Activated T-helper 1 cell treated with anti-CD3 and anti-CD28 coated beads, Interleukin-12 subunit alpha, Interleukin-12 subunit beta, Interleukin-2, Interleukin-4 antibody, amounts not matched to agents 30 ng/mL and 10 ng/mL and 1 ng/mL, durations not matched to agents 14 hours and 24 hours and 36 hours (primary cell): ENCODE results near the gene SRPRB. TPM values are rescaled to one million over a fixed set of nuclear protein-coding genes. Genes with fewer than 3 reads are reported as not detected.
A peak's percentile ranks its signal among the peaks of the same experiment; 100 is the strongest.

Experiments used
- DNase-seq: peaks from one replicate; pipeline ENCODE4 v3.0.0; 2021; ENCODE audit warnings: low spot score
- H3K27ac Mint-ChIP-seq: one replicate; pipeline ENCODE4 v1.8.0; 2021; ENCODE audit warnings: mild to moderate bottlenecking, mixed read lengths
- H3K27me3 Mint-ChIP-seq: one replicate; pipeline ENCODE4 v1.8.0; 2022; ENCODE audit warnings: mild to moderate bottlenecking, moderate library complexity, mixed read lengths; ENCODE audit not compliant: insufficient read depth
- H3K36me3 Mint-ChIP-seq: one replicate; pipeline ENCODE4 v1.8.0; 2021; ENCODE audit warnings: low read depth, mixed read lengths
- H3K4me1 Mint-ChIP-seq: one replicate; pipeline ENCODE4 v1.8.0; 2021; ENCODE audit warnings: low read depth, mixed read lengths
- H3K4me3 Mint-ChIP-seq: one replicate; pipeline ENCODE4 v1.8.0; 2021; ENCODE audit warnings: mild to moderate bottlenecking, moderate library complexity, mixed read lengths
- H3K9me3 Mint-ChIP-seq: one replicate; pipeline ENCODE4 v1.8.0; 2021; ENCODE audit warnings: mixed read lengths
- intact Hi-C: fragments of 100-400 bp; cut with micrococcal nuclease; formaldehyde crosslinking; loops from one replicate; pipeline ENCODE4 v1.15.1; 2024
- total RNA-seq: library from RNA; stranded (reverse); gene quantifications from 2 replicates; pipeline ENCODE4 v1.2.3, GENCODE V29; 2022

SRPRB gene, protein sequence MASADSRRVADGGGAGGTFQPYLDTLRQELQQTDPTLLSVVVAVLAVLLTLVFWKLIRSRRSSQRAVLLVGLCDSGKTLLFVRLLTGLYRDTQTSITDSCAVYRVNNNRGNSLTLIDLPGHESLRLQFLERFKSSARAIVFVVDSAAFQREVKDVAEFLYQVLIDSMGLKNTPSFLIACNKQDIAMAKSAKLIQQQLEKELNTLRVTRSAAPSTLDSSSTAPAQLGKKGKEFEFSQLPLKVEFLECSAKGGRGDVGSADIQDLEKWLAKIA
- 108 and 115 TPM in 2 replicates for total RNA-seq

DNA sequence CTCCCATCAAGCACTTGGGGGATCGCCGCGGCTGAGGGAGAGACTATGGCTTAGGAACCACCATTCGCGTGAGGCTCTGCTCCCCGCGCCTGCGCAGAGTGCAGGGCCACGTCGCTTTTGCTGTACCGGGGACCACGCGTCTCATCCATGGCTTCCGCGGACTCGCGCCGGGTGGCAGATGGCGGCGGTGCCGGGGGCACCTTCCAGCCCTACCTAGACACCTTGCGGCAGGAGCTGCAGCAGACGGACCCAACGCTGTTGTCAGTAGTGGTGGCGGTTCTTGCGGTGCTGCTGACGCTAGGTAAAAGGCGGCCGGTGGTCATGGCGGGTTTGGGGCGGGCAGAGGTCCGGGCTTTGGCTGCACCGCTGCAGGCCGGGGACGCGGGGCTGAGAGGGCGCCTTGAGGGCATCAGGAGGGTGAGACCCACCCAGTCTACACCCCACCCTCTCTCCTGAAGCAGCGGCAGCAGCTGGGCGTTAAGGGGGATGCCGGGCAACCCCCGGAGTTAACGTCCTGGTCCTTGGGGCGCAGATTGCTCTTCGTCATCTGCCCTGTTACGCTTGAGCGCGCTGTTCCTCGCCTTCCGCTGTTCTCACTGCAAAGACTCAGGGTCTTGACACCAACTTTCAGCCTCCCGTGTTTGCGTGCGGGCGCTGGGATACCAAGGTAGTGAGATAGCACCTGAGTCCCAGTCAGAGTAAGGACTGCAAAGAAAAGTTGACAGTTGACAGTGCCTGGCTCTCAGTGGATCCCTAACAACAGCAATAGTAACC, at the start of gene SRPRB:
Gene SRPRB, plus strand, starts transcription at position 114 of the 774 bp plus-strand sequence. Its CDS starts 34 bp downstream, at position 148.
- Mint-ChIP-seq H3K27me3 (peaks cover 7% of the 10 kb centered on the region), H3K4me1 (peaks cover 28% of the 10 kb centered on the region), H3K27ac (peak within 1 kb of the TSS; percentile 95), H3K9me3 (no peaks in the 10 kb centered on the region), H3K36me3 (peaks cover 28% of the 10 kb centered on the region), H3K4me3 (peak within 1 kb of the TSS; percentile 99)
- intact Hi-C loops = loop anchor here (1.0 to 5.0 kb wide), 10 partner anchors 12 to 1389 kb away; partner anchors contain the start of genes CDV3, CEP63, DNAJC13 and NPHP3
- peak; percentile 95 for DNase-seq

DNA sequence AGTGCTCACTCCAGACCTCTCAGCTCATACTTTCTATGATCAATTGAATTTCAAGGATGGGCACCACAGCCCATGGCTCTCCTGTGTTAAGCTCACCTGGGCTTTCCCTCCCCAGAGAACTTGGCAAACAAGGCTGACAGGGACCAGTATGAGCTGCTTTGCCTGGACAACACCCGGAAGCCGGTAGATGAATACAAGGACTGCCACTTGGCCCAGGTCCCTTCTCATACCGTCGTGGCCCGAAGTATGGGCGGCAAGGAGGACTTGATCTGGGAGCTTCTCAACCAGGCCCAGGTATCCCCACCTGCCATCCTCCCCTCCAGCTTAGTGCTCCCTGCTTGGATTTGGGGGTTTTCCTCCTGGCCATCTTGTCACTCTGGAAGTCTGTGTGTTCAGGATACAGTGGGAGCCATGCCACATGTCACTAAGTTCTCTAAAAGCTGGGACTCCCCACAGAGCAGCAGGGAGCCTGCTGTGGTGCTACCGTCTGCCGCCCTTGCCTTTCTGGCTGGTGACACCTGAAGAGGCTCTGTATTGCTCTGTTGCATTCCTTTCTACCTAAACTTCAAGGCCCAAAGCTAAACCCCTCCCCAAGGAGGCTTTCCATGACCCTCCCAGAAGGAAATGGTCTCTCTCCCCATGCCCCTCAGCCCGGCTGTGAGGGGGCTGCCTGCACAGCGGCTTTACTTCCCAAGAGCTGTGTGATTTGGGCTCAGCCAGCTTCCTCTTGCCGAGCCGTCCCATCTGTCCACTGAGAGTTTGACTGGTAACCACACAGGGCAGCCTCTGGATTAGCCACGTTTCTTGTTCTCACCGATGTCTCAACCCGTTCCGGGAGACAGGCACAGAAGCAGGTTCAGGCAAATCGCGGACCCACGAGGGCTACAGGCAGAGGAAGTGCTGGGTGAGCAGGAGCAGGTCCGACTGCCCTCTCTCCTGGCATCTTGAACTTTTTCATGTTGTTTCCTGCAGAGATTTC, 48.6 kb upstream of the SRPRB start:
- H3K36me3 Mint-ChIP-seq = no peaks in the 10 kb centered on the region
- H3K9me3 Mint-ChIP-seq = no peaks in the 10 kb centered on the region
- no peak for DNase-seq
- H3K4me1 Mint-ChIP-seq = no peaks in the 10 kb centered on the region
- peaks cover 3% of the 10 kb centered on the region for H3K27me3 Mint-ChIP-seq
- intact Hi-C loops = no loop called here
- H3K27ac Mint-ChIP-seq = no peak overlapping the region
- H3K4me3 Mint-ChIP-seq = no peak overlapping the region

DNA sequence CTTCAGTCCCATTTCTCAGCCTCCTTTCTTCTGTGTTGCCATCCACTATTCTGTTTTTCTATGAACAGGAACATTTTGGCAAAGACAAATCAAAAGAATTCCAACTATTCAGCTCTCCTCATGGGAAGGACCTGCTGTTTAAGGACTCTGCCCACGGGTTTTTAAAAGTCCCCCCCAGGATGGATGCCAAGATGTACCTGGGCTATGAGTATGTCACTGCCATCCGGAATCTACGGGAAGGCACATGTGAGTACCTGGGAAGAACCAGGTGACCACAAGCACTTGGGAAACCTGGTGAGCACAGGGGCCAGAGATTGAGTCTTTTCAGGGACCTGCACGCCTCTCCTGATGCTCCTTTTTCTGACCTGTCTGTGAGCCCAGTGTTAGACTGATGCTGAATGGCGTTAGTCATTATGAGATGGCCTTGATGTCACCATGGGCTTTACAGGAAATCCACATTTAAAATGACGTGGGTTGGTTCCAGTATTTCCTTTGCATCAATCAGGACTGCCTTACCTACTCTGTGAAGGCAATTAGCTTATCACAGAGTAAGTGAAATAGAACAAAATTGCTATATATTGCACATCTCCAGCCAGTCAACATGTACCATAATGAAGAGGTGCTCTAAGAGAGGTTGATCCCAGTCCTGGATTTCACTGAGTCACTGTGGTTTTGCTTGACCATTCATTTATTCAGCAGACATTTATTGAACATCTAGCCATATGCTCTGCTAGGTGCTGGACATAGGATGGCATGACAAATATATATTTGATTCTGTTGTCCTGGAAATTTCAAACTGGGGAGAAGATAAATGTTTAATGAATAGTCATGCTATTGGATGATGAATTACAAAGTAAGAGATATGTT, 47.7 kb upstream of the SRPRB start:
- H3K4me3 Mint-ChIP-seq = no peak overlapping the region
- DNase-seq = no peak
- H3K27ac Mint-ChIP-seq = no peak overlapping the region
- no peaks in the 10 kb centered on the region for H3K36me3 Mint-ChIP-seq
- H3K9me3 Mint-ChIP-seq = no peaks in the 10 kb centered on the region
- peaks cover 3% of the 10 kb centered on the region for H3K27me3 Mint-ChIP-seq
- no peaks in the 10 kb centered on the region for H3K4me1 Mint-ChIP-seq
- intact Hi-C loops = no loop called here

DNA sequence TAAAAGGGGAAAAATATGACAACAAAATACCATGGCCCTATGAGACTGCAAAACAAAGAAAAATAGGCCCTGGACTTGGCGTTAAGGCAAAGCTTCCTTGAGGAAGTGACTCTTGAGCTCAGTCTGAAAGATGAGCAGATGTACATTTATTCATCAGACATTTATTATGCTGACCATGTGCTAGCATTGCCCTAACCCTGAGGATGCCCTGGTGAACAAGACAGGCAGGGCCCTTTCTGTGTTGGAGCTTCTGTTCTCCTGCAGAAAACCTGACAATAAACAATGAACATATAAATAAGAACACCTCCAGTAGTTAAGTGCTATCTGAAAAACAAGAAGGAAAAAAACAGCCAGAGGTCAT, 47.1 kb upstream of the SRPRB start:
- H3K4me3 Mint-ChIP-seq = no peak overlapping the region
- intact Hi-C loops = no loop called here
- H3K27ac Mint-ChIP-seq = no peak overlapping the region
- H3K36me3 Mint-ChIP-seq = no peaks in the 10 kb centered on the region
- H3K9me3 Mint-ChIP-seq = no peaks in the 10 kb centered on the region
- DNase-seq = no peak
- H3K27me3 Mint-ChIP-seq = peaks cover 3% of the 10 kb centered on the region
- no peaks in the 10 kb centered on the region for H3K4me1 Mint-ChIP-seq

DNA sequence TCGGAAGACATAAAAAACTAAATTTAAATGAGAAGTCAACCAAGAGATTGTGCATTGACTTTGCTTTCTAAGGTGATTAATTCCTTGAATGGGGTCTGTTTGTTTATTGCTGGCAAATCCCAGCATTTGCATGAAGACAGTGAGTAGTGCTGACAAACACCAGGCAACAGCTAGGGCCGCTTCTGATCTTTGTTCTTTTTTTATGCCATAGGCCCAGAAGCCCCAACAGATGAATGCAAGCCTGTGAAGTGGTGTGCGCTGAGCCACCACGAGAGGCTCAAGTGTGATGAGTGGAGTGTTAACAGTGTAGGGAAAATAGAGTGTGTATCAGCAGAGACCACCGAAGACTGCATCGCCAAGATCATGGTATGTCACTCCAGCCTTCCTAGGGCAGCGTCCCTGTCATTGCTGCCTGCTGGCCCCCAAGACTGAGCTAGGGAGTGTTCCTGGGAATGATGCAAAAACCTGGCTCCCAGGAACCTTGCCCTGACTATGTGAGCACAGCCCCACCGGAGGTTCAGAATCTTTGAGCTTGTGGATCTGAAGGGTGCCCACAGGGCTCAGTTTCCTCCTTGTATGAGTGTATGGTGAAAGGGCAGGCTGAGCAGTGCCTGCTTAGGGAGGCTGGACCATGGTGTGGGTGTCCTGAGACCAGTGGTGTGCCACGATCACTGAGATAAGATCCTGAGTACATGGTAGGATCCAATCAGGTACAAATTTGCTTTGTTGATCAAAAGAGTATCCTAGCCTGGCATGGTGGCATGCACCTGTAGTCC, 46.5 kb upstream of the SRPRB start:
- Mint-ChIP-seq H3K4me3 (no peak overlapping the region), H3K36me3 (no peaks in the 10 kb centered on the region), H3K27ac (no peak overlapping the region), H3K27me3 (peaks cover 3% of the 10 kb centered on the region), H3K4me1 (no peaks in the 10 kb centered on the region), H3K9me3 (no peaks in the 10 kb centered on the region)
- intact Hi-C loops = no loop called here
- no peak for DNase-seq

DNA sequence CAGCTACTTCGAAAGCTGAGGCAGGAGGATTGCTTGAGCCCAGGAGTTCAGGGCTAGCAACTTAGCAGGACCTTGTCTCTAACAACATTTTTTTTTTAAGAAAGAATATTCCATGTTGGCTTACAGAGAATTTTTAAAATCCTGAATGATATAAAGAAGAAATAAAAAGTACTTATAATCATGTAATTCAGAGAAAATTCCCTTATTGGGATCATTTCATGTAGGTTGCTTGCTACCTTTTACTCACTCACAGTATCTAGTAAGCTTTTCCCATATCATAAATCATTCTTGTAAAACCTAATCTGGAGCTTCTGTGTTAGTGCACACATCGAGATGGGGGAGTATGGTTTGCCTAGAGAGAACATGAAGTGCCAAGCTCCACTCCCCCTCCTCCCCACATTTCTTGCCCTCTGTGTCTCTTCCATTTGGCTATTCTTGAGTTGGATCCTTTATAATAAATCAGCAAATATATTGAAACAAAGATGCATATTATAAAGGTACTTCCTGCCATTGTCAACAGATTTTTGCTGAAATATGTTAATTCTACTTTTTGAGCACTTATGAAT, 45.8 kb upstream of the SRPRB start:
- no peak for DNase-seq
- no peak overlapping the region for H3K4me3 Mint-ChIP-seq
- intact Hi-C loops = no loop called here
- H3K4me1 Mint-ChIP-seq = no peaks in the 10 kb centered on the region
- H3K9me3 Mint-ChIP-seq = no peaks in the 10 kb centered on the region
- no peak overlapping the region for H3K27ac Mint-ChIP-seq
- no peaks in the 10 kb centered on the region for H3K36me3 Mint-ChIP-seq
- H3K27me3 Mint-ChIP-seq = peaks cover 3% of the 10 kb centered on the region

DNA sequence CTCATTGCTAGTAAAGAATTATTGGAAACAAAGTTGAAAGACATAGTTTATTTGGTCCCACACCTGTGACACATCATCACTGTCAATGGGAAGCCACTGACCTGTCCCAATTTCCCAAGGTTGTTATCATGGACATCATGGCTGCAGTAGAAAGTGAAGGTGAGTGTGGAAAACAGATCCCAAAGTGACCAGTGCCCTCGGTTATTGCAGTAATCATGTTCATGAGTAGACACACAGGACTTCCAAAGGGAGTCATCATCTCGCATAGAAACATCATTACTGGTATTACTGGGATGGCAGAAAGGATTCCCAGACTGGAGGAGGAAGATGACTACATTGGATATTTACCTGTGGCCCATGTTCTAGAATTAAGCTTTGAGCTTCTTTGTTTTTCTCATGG, 44.7 kb upstream of the SRPRB start:
- Mint-ChIP-seq H3K36me3 (no peaks in the 10 kb centered on the region), H3K9me3 (no peaks in the 10 kb centered on the region), H3K4me1 (no peaks in the 10 kb centered on the region), H3K4me3 (no peak overlapping the region), H3K27me3 (peaks cover 6% of the 10 kb centered on the region), H3K27ac (no peak overlapping the region)
- intact Hi-C loops = no loop called here
- DNase-seq = no peak

DNA sequence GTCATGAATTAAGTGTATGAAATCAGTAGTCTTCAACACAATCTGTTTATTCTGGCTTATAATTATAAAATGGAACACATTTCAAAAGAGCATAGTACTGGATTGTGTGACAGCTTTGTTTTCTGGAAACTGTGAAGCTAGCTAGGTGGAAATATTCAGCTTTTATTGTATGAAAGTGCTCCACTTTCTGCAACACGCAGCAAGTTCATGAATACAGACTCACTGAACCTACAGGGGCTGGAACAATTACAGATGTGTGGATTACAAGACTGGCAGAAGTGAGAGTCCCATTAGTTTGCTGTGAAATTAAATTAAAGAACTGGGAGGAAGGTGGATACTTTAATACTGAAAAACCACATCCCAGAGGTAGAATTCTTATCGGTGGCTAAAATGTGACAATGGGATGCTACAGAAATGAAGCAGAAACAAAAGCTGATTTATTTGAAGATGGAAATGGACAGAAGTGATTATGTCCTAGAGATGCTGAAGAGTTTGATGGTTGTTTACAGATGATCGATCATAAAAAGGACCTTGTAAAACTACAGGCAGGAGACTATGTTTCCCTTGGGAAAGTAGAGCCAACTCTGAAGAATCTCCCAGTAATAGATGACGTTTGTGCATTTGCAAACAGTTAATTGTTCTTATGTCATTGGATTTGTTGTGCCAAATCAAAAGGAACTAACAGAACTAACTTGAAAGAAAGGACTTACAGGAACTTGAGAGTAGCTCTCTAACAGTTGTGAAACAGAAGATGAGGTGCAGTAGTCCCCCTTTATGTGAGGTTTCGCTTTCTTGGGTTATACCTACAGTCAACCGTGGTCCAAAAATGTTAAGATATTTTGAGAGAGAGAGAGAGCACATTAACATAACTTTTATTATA, 43.8 kb upstream of the SRPRB start:
- Mint-ChIP-seq H3K27ac (no peak overlapping the region), H3K4me3 (no peak overlapping the region), H3K9me3 (no peaks in the 10 kb centered on the region), H3K4me1 (no peaks in the 10 kb centered on the region), H3K27me3 (peaks cover 7% of the 10 kb centered on the region), H3K36me3 (no peaks in the 10 kb centered on the region)
- intact Hi-C loops = no loop called here
- DNase-seq = no peak

DNA sequence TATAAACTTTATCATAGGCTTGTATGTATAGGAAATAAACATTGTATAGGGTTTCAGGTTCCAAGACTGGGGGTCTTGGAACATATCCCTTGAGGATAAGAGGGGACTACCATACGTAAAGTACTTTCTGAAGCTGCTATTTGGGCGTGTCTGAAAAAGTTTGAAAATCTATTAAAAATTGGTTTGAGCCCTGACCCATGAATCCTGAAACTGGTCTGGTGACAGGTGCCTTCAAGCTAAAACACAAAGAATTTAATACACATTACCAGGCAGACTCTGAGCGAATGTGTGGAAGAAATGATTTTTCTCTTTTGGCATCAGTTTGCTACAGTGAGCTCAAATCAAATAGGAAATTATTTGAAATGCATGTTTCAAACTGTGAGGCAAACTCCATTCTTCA, 43.1 kb upstream of the SRPRB start:
- intact Hi-C loops = no loop called here
- Mint-ChIP-seq H3K36me3 (no peaks in the 10 kb centered on the region), H3K4me3 (no peak overlapping the region), H3K9me3 (no peaks in the 10 kb centered on the region), H3K27me3 (peaks cover 7% of the 10 kb centered on the region), H3K4me1 (no peaks in the 10 kb centered on the region), H3K27ac (no peak overlapping the region)
- DNase-seq = no peak

DNA sequence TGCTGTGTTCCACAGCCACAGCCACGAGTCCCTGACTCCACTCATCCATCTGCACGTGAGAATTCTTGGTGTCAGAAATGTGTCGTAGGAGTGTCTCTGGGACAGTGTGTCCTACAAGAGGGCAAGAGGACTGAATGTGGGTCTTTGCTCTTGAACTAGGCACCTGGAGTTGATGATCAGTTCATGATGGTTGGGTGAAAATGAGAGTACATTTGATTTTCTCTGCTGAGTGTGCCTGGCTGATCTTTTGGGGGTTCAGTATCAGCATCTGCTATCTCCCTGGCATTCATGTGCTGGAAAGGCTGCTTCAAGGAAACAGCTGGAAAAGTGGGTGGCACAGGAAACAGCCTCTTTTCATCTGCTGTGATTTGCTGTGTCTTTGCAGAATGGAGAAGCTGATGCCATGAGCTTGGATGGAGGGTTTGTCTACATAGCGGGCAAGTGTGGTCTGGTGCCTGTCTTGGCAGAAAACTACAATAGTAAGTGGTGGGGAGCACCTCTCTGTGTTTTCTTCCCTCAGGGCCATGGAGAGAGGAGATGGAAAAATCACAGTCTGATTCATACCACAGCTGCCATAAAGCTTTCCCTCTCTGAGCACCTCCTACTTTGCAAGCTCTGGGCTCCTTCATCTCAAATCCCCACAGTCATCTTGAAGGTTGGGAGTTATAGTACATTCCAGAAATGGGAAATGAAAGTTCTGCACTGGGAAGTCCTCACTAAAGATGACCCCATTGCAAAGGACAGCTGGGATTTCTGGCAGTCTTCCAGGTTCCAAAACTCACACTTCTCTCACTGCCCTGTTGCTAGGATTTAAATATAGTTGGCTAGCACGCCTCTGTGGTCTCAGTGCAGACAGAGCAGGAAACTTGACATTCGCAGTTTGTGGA, 41.6 kb upstream of the SRPRB start:
- no peaks in the 10 kb centered on the region for H3K9me3 Mint-ChIP-seq
- H3K4me1 Mint-ChIP-seq = no peaks in the 10 kb centered on the region
- no peak overlapping the region for H3K4me3 Mint-ChIP-seq
- no peak overlapping the region for H3K27ac Mint-ChIP-seq
- no peak for DNase-seq
- intact Hi-C loops = no loop called here
- H3K36me3 Mint-ChIP-seq = no peaks in the 10 kb centered on the region
- peaks cover 11% of the 10 kb centered on the region for H3K27me3 Mint-ChIP-seq
